ENCODE results near the gene RXRG.
"Not testable (repeated sequence)": the region's sequence is repeated elsewhere in the genome, so short reads cannot be mapped to it uniquely, and the experiment has no call there.

The RXRG gene

DNA sequence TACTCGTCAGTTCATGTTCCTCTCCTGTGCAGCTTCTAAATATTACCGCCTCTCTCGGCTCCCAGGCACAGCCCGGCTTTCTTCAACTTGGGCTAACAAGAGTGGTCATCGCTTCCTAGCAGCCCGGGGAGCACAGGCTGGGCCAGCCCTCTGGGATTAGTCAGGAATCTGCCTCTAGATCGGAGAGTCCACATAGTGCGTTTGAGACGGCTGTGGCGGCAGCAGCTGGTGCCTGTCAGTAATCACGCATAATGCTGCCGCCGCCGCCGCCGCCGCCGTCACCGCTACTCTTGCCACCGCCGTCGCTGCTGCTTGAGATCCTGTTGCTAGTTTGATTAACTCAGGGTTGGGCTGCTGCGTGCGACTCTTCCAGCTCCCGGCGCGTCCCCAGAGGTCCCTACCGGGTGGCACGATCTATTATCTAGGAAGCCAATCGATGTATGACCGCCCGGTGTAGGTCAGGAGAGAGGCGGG is at the start of gene RXRG:
Gene RXRG (minus strand): TSS at position 230 of the 474 bp plus-strand sequence. CDS start 233 bp downstream, outside the sequence.
- FAIRE-seq (no peak), DNase-seq (ENCODE audit: extremely low spot score, insufficient read length, low read depth) (no peak)

DNA sequence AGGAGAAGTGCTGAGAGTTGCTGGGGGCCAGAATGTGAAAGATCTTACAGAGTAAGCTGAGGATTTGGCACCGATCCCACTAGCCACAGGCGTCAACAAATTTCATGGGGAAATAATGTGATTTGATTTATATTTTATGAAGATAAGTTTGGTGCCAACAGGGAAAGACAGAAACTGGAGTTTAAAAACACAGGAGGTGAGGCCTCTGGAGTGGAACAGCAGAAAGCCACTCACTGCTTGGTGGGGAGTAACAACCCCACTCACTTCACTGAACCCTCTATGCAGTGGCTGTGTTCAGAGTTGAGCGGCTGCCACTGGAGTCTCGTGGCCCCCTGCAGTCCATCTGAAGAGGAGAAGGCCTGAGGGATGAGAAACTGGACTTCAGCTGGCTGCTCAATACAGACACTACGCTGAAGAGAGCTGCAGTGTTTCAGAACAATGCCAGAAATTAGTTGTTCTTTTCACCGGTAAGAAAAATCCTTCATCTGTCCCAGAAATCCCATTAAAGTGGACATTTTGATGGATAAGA is 48.0 kb upstream of the RXRG start:
- no peak for FAIRE-seq
- DNase-seq (ENCODE audit: extremely low spot score, insufficient read length, low read depth): no peak

DNA sequence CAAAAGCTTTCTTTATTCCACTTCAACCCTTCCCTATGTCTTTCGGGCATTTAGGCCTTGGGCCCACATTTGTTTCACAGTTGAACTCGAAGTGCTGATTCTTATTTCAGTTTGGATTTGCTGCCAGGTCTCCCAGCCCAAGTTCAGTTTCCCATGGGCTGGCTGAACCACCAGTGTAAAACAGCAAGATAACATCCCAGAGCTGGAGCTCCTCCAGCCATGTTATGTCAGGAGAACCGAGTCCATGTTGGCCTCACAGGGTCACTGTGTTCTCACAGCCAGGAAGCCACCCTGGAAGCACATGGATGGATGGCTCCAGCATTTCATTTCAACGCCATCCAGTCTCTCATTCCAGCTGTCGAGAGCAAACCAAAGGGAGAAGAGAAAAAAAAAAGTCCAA is 45.2 kb upstream of the RXRG start:
- FAIRE-seq: no peak
- no peak for DNase-seq (ENCODE audit: extremely low spot score, insufficient read length, low read depth)

DNA sequence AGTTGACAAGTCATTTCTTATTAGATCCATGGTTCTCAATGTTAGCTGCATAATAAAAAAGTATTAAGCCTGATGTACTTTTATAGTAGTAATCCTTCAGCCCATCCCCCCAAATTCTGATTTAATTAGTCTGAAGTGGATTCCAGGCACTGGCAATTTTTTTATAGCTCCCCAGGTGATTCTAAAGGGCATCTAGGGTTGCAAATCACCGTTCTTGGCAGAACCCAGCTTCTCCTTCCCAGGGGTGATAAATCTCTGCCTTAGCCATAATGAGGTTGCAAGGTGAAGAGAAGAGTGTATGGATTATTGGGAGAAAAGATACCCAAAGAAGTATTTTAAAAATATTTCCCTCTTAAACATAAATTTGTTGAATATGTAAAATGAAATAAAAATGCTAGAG is 43.0 kb upstream of the RXRG start:
- DNase-seq (ENCODE audit: extremely low spot score, insufficient read length, low read depth) (no peak), FAIRE-seq (no peak)

DNA sequence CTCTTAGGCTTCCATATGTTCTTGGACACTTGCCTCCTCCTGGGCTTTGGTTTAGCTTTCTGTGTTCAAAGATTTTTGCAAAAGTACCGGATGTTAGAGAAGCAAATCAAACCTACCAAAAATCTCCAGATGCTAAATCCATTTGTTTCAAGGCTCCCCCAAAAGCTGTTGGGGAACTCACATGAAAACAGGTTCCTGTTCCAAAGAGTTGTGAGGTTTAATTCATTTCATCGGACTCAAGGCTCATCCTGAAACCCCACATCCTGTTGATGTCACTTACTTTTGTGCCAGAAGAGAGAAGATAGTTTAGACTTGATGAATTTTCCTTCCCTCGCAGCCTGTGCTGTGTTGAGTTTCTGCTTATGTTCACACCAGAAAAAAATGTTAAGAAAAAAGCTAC is 41.7 kb upstream of the RXRG start:
- FAIRE-seq (no peak), DNase-seq (ENCODE audit: extremely low spot score, insufficient read length, low read depth) (no peak)

DNA sequence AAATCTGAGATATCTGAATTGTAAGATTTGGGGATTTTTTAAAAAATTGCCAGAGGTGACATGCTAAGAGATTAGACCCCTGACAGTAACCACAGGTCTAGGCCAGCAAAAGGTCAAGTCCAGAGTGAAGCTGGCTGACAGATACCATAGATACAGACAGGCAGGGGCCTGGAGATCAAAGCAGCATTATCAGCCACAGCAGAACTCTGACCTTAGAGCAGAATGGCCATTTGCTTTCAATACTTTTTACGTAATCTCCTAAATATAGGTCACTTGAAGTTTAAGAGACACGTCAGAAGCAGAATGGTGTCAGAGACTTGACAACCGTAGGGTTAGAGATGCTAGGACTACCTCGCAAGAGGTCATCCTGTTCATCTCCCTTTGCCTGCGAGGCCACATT is 40.8 kb upstream of the RXRG start:
- FAIRE-seq: no peak
- DNase-seq (ENCODE audit: extremely low spot score, insufficient read length, low read depth): no peak

DNA sequence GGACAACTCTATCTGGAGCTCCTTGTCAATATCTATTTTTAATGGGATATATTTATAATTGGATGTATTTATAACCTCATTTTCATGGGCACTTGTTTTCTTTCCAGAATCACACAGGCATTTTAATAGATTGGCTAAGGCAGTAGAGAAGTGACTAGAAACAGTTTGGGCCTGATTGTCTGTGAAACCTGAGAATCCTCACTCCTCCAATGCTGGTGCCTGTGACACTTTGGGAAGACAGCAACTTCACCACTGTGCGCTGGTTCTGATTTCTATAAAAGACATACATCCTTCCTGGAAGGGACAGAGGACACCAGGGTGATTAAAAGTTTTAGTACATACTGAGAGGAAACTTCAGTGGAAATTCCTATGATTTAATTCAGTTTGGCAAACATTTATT is 39.6 kb upstream of the RXRG start:
- DNase-seq (ENCODE audit: extremely low spot score, insufficient read length, low read depth): no peak
- no peak for FAIRE-seq

DNA sequence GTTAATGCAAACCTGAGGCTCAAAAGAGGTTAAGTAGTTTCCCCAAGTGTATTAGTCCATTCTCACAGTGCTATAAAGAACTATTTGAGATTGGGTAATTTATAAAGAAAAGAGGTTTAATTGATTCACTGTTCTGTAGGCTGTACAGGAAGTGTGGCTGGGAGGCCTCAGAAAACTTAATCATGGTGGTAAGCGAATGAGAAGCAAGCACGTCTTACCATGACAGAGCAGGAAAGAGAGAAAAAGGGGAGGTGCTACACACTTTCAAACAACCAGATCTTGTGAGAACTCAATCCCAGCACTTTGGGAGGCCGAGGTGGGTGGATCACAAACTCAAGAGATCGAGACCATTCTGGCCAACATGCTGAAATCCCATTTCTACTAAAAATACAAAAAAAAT is 38.5 kb upstream of the RXRG start:
- FAIRE-seq (no peak), DNase-seq (ENCODE audit: extremely low spot score, insufficient read length, low read depth) (no peak)

DNA sequence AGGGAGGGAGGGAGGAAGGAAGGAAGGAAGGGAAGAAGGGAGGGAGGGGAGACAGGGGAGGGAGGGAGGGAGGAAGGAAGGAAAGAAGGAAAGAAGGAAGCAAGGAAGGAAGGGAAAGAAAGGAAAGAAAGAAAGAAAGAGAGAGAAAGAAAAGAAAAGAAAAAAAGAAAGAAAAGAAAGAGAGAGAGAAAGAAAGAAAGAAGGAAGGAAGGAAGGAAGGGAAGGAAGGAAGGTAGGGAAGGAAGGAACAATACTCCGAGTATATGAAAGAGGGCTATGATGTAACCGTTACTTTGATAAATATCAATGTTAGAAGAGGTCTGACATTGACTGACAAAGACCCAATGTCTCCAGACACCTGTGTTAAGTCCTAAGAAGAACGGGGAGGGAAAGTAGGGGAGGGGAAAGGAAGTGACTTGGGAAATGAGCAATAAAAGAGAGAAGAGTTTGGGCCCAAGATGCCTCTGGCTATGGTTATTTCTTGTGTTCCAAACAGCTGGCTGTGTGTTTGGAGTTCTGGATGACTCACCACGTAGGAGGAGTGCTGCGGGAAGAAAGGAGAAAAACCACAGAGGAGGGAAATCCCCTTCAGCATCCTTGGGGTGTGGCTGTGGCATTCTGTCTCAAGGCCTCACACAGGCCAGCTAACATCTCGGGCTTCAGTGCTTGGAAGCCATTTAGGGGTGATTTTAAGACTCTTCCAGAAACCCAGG is 37.0 kb upstream of the RXRG start:
- DNase-seq (ENCODE audit: extremely low spot score, insufficient read length, low read depth) (no peak), FAIRE-seq (no peak)

DNA sequence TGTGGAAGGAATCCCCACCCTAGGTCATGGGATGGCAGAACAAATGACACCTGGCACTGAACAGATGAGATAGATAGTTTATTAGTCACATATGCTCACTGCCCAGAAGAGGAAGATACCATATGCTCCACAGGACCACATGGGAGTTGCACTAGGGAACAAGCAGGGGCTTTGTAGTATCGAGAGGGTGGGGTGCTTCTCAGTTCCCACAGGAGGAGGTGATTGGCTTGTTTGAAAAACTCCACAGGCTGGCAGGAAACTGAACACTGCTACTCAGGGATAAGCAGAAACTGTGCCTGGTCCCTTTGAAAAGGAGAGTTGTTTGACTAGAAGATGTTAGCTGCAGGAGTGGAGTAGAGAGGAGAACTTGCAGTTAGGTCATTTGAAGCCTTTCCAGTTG is 31.9 kb upstream of the RXRG start:
- FAIRE-seq (no peak), DNase-seq (ENCODE audit: extremely low spot score, insufficient read length, low read depth) (no peak)

DNA sequence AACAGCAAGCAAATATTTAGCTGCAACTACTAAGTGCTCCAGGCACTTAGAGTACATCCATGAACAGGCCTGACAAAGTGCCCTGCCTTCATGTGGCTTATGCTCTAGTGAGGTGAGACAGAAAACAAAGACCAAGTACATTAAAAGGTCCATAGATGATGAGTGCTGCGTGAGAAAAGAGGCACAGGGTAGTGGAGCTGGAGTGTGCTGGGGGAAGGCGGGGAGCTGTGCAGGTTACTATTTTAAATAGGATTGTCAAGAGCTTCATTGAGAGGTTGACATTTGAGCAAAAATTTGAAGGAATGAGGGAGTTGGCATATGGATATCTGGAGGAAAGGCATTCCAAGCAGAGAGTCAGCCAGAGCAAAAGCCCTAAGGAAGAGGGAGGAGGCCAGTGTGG is 29.3 kb upstream of the RXRG start:
- FAIRE-seq (no peak), DNase-seq (ENCODE audit: extremely low spot score, insufficient read length, low read depth) (no peak)

DNA sequence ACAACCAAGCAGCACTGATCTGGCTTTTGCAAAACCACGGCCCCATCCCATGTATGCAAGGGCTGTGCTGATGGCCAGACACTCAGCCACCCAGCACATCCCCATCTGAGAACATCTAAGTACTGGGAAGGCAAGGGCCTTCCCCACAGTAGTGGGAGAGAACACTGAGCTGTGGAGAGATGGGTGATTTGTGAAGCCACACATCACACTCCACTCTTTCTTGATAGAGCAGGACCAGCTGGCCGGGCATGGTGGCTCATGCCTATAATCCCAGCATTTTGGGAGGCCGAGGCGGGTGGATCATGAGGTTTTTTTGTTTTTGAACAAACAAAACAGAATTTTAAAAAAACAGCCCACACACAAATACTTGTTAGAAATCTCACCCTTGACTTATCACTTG is 28.2 kb upstream of the RXRG start:
- DNase-seq (ENCODE audit: extremely low spot score, insufficient read length, low read depth) (no peak), FAIRE-seq (no peak)

DNA sequence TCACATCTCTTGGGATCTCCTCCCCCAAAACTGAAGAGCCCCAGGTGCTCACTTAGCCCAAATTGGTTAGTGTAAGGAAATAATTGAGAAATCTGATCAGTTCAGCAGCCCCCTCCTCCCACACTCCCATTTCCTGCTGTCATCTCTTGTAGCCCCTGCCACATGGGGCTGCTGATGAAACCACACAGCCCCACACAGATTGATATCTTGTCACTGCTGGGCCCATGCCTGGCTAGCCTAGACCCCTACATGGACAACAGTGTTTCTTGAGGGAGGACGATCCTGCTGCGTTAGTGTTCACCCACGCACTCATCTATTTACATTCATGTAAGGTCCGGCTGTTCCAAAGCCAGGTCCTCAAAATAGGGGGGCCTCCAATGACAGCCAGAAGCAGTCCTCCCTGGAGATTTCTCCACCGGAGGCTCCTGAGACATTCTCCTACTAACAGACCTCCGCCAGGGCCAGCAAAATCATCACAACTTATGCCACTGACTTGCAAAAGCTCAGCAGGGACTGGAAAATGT is 23.9 kb upstream of the RXRG start:
- DNase-seq (ENCODE audit: extremely low spot score, insufficient read length, low read depth) (no peak), FAIRE-seq (no peak)

DNA sequence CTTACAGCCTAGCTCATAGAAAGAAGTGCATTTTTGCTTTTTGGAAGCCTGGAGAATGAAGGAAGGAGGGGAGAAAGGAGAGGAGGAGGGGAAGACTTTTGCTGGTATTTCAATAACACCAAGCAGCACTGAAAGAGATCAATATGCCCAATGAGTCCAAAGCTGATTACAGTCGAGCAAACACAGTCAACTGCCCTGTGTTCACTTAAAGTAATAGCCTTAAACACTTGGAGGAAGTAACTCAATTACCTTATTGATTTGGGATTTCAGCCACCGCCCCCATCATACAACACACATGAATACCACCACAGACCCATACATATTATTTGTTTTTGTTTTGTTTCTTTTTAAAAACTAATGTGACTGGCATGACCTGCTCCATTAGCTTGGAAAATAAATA is 23.3 kb upstream of the RXRG start:
- DNase-seq (ENCODE audit: extremely low spot score, insufficient read length, low read depth) (no peak), FAIRE-seq (no peak)

DNA sequence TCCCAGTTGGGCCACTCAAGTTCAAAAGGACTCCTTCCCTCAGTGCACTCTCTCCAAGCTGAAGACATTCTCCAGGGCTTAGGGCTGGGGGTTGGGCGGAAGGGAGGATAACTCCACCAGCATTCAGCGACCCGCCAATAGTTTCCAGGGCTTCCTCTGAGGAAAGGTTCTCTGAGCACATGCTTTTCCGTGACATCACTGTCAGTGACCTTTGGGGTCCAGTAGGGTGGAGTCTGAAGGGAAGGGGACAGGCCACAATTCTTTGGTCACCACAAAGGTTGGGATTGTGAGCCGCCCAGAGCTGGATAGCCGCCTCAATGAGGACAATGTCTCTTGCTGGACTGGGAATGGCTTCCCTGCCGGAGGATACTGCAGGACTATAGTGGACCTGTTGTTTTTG is 22.8 kb upstream of the RXRG start:
- DNase-seq (ENCODE audit: extremely low spot score, insufficient read length, low read depth): no peak
- FAIRE-seq: no peak

DNA sequence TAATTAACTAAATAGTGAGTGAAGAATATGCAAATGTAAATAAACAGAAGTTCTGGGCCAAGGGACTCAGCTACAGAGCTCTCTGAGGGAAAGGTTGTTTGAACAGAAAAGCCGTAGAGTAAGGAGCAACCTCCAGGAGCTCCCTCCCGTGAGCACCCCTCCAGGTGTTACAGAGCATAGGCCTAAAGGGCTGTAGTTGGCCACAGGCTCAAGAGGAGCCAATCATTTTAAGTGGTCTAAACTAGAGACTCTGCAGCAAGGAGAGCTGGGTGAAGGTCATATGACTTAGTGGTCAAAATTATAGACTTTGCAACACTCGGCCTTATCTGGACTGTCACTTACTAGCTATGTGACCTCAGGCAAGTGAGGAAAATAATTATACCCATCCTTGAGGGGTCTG is 19.1 kb upstream of the RXRG start:
- no peak for FAIRE-seq
- no peak for DNase-seq (ENCODE audit: extremely low spot score, insufficient read length, low read depth)

DNA sequence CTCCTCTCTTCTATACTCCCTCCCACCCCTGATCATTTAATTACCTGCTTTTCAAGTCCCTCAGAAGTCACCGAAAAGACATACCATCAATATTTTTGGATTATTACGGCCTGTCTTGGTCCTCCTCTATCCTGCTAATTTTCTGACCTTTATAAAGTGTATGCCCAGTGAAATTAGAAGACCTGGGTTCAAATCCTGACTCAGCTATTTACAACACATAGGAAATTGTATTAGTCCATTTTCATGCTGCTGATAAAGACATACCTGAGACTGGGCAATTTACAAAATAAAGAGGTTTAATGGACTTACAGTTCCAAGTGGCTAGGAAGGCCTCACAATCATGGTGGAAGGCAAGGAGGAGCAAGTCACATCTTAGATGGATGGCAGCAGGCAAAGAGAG is 14.8 kb upstream of the RXRG start:
- DNase-seq (ENCODE audit: extremely low spot score, insufficient read length, low read depth); FAIRE-seq: not testable (repeated sequence)

DNA sequence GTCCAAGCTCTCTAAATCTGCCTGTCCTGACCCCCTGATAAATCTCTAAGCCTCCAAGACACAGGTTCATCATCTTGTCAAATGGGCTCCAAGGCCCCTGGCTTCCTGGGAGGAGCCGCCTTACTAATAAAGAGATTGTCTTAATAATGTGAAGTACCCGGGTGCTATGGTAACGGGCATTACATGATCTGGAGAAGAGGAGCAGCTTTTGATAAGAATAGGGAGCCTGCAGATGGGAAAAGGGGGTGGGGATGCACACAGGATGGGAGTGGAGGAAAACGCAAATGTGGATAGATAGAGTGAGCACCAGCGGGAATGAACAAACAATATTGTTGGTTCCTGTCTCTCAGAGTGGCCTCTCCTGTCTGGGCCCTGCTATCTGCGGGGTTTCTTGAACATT is 11.9 kb upstream of the RXRG start:
- FAIRE-seq (no peak), DNase-seq (ENCODE audit: extremely low spot score, insufficient read length, low read depth) (no peak)

DNA sequence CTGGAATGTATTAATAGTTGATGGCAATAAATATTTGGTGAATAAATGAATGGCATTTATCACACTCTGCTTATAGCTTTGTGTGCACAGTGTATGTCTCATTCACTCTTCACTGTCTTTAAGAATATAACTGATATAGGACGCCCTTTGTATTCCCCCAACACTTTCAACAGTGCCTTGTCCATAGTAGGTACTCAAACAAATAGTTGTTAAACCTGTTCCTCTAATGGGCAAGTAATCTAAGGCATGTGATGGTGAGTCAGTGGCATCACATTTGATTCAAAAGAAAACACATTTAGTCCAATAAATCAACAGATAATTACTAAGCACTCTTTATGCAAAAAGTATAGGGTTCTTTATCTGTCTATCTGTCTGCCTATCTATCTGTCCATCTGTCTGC is 11.2 kb upstream of the RXRG start:
- DNase-seq (ENCODE audit: extremely low spot score, insufficient read length, low read depth) (no peak), FAIRE-seq (no peak)

DNA sequence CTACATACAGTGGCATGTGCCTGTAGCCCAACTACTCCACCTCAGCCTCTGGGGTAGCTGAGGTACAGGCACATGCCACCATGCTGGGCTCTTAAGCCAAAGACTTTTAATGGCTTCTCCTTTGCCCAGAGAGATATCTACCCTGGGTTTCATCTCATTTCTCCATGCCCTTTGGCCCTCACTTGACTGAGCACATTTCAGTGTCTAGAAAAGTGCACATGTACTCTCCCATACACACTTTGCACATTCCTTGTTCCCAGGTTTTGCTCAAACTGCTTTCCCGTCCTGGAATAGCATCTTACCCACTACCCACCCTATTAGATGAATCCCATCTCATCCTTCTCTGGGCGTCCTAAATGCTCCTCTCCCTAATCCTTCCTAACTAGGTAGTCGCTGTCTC is 10.2 kb upstream of the RXRG start:
- DNase-seq (ENCODE audit: extremely low spot score, insufficient read length, low read depth) (no peak), FAIRE-seq (no peak)

DNA sequence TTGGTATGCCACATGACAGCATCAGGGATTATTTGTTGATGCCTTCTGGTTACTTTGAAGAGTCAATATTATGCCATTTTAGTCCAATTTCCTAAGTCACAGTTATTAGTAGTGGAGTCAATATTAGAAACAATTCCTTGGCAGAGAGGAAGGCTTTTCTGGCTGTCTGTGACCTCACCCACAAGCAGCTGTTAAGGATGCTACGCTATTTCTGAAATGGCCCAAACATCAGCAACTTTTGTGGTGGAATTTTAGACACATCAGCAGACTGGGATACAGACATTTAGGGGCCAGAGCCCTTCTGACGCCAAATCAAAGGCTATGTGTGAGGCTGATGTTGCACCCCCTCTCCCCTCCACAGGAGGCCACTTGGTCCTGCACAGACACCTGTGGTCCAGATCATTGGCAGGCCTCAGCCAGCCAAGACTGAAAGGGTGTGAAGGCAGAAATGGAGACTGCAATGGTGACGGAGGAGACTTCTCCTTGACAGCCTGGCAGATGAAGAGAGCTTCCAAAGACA is 9.2 kb upstream of the RXRG start:
- FAIRE-seq: no peak
- DNase-seq (ENCODE audit: extremely low spot score, insufficient read length, low read depth): no peak

Data from GM18507 (cell line).